ENCODE results near the gene SOX6.
"Not testable (repeated sequence)": the region's sequence is repeated elsewhere in the genome, so short reads cannot be mapped to it uniquely, and the experiment has no call there.

Gene SOX6

DNA sequence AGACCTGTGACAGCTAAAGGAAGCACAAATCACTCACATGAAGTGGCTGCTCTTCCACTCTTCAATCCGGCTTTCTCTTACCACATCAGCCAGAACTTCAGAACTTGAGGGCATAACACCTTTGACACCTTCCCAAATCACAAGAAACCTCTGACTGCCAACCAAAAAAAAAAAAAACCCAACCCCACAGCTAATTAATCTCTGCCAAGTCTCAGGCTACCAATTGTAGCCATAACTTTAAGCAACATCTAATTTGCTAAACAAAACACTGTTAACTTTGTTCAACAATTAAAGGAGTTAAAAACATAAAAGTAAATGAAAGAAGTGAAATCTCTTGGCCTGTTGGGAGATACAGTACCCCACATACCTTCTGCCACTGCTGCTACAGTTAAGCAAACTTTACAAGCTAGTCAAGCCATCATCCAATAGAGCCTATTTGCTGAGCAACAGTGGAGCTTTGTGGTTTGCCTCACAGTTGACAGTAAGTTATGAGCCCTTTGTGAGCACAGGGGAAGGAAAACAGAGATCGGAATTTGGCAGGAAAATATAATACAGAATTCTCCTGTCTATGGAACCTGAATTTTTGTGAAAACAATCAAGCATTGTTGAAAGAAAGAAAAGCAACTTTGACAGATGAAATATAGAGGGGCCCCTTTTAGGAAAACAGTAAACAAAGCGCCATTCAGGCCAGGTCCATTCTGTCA, at the start of gene SOX6:
SOX6 (minus strand) TSS at position 490 of the 704 bp plus-strand sequence. CDS start 15,298 bp downstream, outside the sequence.
- no peak within 1 kb of the TSS for H3K27ac Mint-ChIP-seq
- DNase-seq, result no peak
- no peaks in the 10 kb centered on the region for H3K36me3 Mint-ChIP-seq (ENCODE audit: low read depth)
- H3K4me1 Mint-ChIP-seq (ENCODE audit: low read depth), result no peaks in the 10 kb centered on the region
- H3K27me3 Mint-ChIP-seq, result no peaks in the 10 kb centered on the region
- no peak within 1 kb of the TSS for H3K4me3 Mint-ChIP-seq
- peaks cover 7% of the 10 kb centered on the region for H3K9me3 Mint-ChIP-seq

DNA sequence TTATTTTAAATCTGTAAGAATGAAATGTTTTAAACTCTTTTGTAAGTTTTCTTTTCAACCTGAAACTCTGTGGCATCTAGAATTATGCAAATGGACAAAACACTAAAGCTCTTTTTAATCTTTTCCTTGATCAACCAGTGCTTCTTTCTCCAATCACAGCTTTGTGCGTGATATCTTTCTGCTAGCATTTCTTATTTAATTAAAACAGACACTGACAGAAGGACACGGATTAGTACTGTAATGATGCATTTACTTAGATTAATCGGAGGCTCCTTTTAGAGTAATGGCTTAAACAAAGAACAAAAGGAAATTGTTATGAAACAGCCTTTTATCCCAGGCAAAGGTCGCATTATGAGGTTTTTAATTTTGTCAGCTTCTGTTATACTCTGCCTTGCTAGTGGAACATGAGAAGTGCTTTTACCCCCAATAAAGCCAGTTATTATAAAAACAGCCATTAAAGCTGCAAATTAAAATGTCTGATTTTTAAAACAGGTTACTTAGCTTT, 48.5 kb upstream of the SOX6 start:
- H3K4me1 Mint-ChIP-seq (ENCODE audit: low read depth), result no peaks in the 10 kb centered on the region
- H3K27ac Mint-ChIP-seq, result no peak overlapping the region
- H3K4me3 Mint-ChIP-seq, result no peak overlapping the region
- H3K36me3 Mint-ChIP-seq (ENCODE audit: low read depth), result no peaks in the 10 kb centered on the region
- H3K9me3 Mint-ChIP-seq, result no peaks in the 10 kb centered on the region
- H3K27me3 Mint-ChIP-seq, result no peaks in the 10 kb centered on the region
- no peak for DNase-seq

GRCh38 chr11:16403851-16404250, 47.5 kb upstream of the SOX6 start:
- no peak for DNase-seq
- H3K9me3 Mint-ChIP-seq, result no peaks in the 10 kb centered on the region
- H3K4me3 Mint-ChIP-seq, result no peak overlapping the region
- H3K36me3 Mint-ChIP-seq (ENCODE audit: low read depth), result no peaks in the 10 kb centered on the region
- H3K4me1 Mint-ChIP-seq (ENCODE audit: low read depth), result no peaks in the 10 kb centered on the region
- H3K27me3 Mint-ChIP-seq, result no peaks in the 10 kb centered on the region
- H3K27ac Mint-ChIP-seq, result no peak overlapping the region

DNA sequence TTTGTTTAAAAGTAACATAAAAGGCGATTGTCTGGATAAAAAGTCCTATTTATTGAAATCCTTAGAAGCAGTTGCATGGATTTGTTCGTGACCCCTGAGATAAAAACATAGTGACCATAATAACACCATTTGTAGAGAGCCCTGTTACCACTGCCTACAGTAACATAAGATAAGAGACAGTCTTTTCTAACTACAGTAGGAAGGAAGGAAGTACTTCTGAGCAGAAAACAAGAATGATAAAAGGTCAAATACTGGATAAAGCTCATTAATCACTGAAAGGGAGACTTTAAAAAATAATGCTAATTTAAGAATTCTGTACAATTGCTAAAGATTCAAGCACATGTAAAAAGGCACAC, 47.1 kb upstream of the SOX6 start:
- DNase-seq, result no peak
- Mint-ChIP-seq H3K9me3 (no peaks in the 10 kb centered on the region), H3K36me3 (ENCODE audit: low read depth) (no peaks in the 10 kb centered on the region), H3K27ac (no peak overlapping the region), H3K27me3 (no peaks in the 10 kb centered on the region), H3K4me3 (no peak overlapping the region), H3K4me1 (ENCODE audit: low read depth) (no peaks in the 10 kb centered on the region)

DNA sequence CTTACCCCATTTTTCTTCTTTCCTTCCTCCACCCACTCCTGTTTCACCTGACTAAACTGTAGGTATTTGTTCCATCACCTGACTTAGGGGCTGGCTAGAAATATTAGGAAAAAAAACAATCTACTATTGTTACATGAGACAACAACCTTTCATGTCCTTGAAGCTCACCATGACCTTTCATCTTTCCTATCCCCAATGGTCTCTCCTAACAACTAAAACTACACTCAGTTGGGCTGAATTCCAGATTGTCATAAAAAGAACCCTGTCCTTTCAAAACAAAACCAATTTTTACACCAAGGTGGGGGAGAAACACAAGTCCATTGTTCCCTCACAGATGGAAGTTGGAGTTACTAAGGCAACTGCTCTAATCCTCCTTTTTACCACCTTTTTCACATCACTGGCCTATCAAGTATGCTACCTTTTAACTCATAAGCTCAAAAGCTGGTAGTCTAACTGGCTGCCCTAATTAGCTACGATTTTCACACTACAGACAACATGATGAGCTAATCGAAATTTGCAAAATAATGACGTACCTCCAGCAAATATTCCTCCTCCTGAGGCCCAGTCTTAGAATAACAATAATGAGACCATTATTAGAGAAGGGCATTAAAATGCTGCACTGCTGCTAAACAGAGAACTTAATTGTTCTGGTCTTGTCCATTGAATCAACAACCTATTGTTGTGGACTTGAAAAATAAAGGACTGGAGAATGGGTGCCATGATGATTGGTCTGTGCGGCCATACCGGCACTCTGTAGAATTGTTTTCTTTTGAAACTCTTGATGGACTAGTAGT, 46.5 kb upstream of the SOX6 start:
- H3K4me1 Mint-ChIP-seq (ENCODE audit: low read depth), result no peaks in the 10 kb centered on the region
- H3K27me3 Mint-ChIP-seq, result no peaks in the 10 kb centered on the region
- DNase-seq, result no peak
- H3K4me3 Mint-ChIP-seq, result no peak overlapping the region
- no peaks in the 10 kb centered on the region for H3K36me3 Mint-ChIP-seq (ENCODE audit: low read depth)
- H3K27ac Mint-ChIP-seq, result no peak overlapping the region
- H3K9me3 Mint-ChIP-seq, result no peaks in the 10 kb centered on the region

- no peaks in the 10 kb centered on the region for H3K4me1 Mint-ChIP-seq (ENCODE audit: low read depth)
- H3K9me3 Mint-ChIP-seq, result peaks cover 3% of the 10 kb centered on the region
- no peaks in the 10 kb centered on the region for H3K36me3 Mint-ChIP-seq (ENCODE audit: low read depth)
- H3K27ac Mint-ChIP-seq, result no peak overlapping the region
- H3K27me3 Mint-ChIP-seq, result no peaks in the 10 kb centered on the region
- no peak overlapping the region for H3K4me3 Mint-ChIP-seq
- no peak for DNase-seq
These were observed 41.0 kb upstream of the SOX6 start for GRCh38 chr11:16397390-16397789.

DNA sequence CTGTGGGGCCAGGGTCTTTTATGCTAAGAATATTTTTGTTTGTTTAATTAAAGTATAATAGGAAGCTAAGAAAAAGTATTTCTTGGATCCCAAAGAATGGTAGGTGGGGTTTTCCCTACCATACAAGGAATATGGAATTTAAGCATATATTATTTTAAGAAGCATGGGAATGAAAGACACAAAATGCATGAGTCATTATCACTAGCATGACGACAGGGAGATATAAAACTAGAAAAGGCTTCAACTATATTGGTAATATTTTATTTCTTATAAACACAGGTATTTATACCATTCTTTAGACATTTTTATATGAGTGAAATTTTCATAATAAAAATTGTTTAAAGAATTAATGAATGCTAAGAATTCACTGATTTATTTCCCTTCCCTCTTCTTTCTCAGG, 39.3 kb upstream of the SOX6 start:
- Mint-ChIP-seq H3K27me3 (no peaks in the 10 kb centered on the region), H3K4me3 (no peak overlapping the region), H3K4me1 (ENCODE audit: low read depth) (no peaks in the 10 kb centered on the region), H3K27ac (no peak overlapping the region), H3K36me3 (ENCODE audit: low read depth) (no peaks in the 10 kb centered on the region), H3K9me3 (peaks cover 7% of the 10 kb centered on the region)
- DNase-seq, result no peak

DNA sequence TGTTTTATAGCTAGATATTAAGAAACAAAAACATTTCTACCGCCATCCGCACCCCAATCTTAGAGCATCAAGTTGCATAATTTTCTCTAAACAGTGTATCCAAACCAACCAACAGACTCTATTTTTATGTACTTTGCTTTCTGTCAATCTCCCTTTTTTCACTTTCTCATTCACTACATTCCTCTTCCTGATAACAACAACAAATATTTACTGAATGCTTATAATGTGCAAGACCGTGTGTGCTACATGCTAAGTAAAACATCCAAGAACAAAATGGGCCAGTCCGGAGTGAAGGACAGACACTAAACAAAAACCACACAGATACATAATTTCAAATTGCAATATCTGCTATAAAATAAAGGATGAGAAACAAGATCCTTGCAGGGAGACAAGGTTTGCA, 38.6 kb upstream of the SOX6 start:
- no peaks in the 10 kb centered on the region for H3K36me3 Mint-ChIP-seq (ENCODE audit: low read depth)
- no peak for DNase-seq
- no peak overlapping the region for H3K27ac Mint-ChIP-seq
- H3K9me3 Mint-ChIP-seq, result peaks cover 12% of the 10 kb centered on the region
- no peaks in the 10 kb centered on the region for H3K27me3 Mint-ChIP-seq
- no peak overlapping the region for H3K4me3 Mint-ChIP-seq
- H3K4me1 Mint-ChIP-seq (ENCODE audit: low read depth), result no peaks in the 10 kb centered on the region

DNA sequence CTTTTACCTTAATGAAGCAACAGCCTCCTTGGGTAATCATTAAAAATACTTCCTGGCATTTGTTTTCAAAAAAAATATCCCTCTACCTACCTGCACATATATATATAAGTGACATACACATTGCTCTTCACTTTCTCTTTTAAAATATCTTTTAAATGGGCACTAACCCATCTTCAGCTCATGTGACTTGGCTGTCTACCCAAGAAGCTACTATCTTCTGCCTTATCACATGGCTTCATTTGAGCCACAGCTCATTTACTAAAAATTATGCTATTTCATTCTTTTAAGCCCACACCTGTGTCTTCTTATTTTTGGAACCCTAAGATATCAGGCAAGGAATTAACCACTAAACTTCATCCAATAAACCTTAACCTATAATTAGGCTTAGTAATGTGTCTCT, 37.0 kb upstream of the SOX6 start:
- H3K4me1 Mint-ChIP-seq (ENCODE audit: low read depth), result no peaks in the 10 kb centered on the region
- no peak for DNase-seq
- H3K27me3 Mint-ChIP-seq, result no peaks in the 10 kb centered on the region
- peaks cover 12% of the 10 kb centered on the region for H3K9me3 Mint-ChIP-seq
- H3K27ac Mint-ChIP-seq, result no peak overlapping the region
- H3K36me3 Mint-ChIP-seq (ENCODE audit: low read depth), result no peaks in the 10 kb centered on the region
- no peak overlapping the region for H3K4me3 Mint-ChIP-seq

DNA sequence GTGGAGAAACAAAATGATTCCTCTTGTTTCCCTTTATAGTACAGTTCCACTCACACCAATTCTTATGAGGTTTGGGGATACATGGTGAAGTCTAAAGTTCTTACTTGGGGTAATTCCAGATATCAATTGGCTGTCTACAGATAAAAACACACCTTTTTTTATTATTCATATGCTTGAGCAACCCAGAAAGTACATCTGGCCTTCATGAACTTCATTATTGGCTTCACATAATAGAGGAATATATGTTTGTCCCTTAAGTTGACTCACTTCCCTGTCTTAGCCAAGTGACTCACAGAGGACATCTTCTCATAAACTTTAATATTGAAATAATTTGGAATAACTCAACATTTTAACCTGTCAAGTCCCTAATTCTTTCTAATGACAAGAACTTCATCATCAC, 36.3 kb upstream of the SOX6 start:
- Mint-ChIP-seq H3K4me1 (ENCODE audit: low read depth) (no peaks in the 10 kb centered on the region), H3K9me3 (peaks cover 12% of the 10 kb centered on the region), H3K27ac (no peak overlapping the region), H3K4me3 (no peak overlapping the region), H3K36me3 (ENCODE audit: low read depth) (no peaks in the 10 kb centered on the region), H3K27me3 (no peaks in the 10 kb centered on the region)
- no peak for DNase-seq

DNA sequence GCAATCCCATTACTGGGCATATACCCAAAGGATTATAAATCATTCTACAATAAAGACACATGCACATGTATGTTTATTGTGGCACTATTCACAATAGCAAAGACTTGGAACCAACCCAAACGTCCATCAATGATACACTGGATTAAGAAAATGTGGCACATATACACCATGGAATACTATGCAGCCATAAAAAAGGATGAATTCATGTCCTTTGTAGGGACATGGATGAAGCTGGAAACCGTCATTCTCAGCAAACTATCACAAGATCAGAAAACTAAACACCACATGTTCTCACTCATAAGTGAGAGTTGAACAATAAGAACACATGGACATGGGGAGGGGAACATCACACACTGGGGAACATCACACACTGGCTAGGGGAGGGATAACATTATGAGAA, 34.5 kb upstream of the SOX6 start:
- H3K27ac Mint-ChIP-seq; H3K4me3 Mint-ChIP-seq; H3K36me3 Mint-ChIP-seq (ENCODE audit: low read depth); DNase-seq; H3K4me1 Mint-ChIP-seq (ENCODE audit: low read depth); H3K27me3 Mint-ChIP-seq: not testable (repeated sequence)
- H3K9me3 Mint-ChIP-seq, result peaks cover 12% of the 10 kb centered on the region

GRCh38 chr11:16385099-16385498, 28.8 kb upstream of the SOX6 start:
- Mint-ChIP-seq H3K27ac (no peak overlapping the region), H3K4me3 (no peak overlapping the region), H3K9me3 (no peaks in the 10 kb centered on the region), H3K4me1 (ENCODE audit: low read depth) (no peaks in the 10 kb centered on the region), H3K36me3 (ENCODE audit: low read depth) (no peaks in the 10 kb centered on the region), H3K27me3 (no peaks in the 10 kb centered on the region)
- no peak for DNase-seq

- no peaks in the 10 kb centered on the region for H3K36me3 Mint-ChIP-seq (ENCODE audit: low read depth)
- no peak overlapping the region for H3K4me3 Mint-ChIP-seq
- no peaks in the 10 kb centered on the region for H3K4me1 Mint-ChIP-seq (ENCODE audit: low read depth)
- no peak overlapping the region for H3K27ac Mint-ChIP-seq
- no peak for DNase-seq
- H3K9me3 Mint-ChIP-seq, result no peaks in the 10 kb centered on the region
- no peaks in the 10 kb centered on the region for H3K27me3 Mint-ChIP-seq
These were observed 26.5 kb upstream of the SOX6 start for GRCh38 chr11:16382638-16383380.

GRCh38 chr11:16382186-16382585, 25.8 kb upstream of the SOX6 start:
- no peak for DNase-seq
- Mint-ChIP-seq H3K4me1 (ENCODE audit: low read depth) (no peaks in the 10 kb centered on the region), H3K9me3 (no peaks in the 10 kb centered on the region), H3K27ac (no peak overlapping the region), H3K36me3 (ENCODE audit: low read depth) (no peaks in the 10 kb centered on the region), H3K27me3 (no peaks in the 10 kb centered on the region), H3K4me3 (no peak overlapping the region)
